GM19452 (cell line): ENCODE data around the gene BARX2.
"Not testable (repeated sequence)": the region's sequence is repeated elsewhere in the genome, so short reads cannot be mapped to it uniquely, and the experiment has no call there.

Experiments used
- ATAC-seq: cut with Tn5 transposase; IDR thresholded peaks from one replicate; pipeline ENCODE4 v1.9.1; 2021; ENCODE audit not compliant: unreplicated experiment

Gene BARX2, protein sequence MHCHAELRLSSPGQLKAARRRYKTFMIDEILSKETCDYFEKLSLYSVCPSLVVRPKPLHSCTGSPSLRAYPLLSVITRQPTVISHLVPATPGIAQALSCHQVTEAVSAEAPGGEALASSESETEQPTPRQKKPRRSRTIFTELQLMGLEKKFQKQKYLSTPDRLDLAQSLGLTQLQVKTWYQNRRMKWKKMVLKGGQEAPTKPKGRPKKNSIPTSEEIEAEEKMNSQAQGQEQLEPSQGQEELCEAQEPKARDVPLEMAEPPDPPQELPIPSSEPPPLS

DNA sequence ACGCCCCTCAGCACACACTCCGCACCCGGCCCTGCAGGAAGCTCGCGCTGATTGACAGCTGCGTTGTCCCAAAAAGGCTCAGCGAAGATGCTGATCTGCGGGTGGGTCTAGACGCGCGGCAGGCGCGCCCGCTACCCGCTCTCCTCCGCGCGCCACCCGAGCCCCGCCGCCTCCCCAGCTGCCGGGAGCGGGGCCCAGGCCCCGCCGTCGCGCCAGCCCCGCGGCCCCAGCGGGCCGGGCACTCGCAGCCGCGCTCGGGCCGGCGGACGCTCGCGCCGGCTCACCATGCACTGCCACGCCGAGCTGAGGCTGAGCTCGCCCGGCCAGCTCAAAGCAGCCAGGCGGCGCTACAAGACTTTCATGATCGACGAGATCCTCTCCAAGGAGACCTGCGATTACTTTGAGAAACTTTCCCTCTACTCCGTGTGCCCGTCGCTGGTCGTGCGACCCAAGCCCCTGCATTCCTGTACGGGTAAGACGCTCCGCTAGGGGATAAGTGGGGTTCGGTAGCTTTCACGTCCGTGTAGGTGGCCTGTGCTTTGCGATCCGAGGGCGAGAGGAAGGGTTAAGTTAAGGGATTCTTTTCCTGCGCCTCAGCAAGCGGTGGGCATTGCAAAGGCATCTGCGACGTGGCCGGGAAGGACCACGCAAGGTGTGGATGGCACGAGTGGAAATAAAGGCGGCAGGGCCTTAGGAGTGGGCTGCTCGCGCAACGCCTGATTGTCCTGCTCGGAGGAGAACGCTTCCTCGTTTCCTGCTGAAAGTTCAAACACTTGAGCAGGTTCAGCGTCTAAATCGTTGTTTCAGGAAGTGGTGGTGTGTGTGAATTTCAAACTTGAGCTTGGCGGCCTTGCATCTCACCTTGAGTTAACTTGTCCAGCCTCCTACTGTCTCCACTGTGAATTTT, at the start of gene BARX2:
Gene BARX2 (plus strand): TSS at position 98 of the 907 bp plus-strand sequence. CDS start 188 bp downstream, at position 286.
- ATAC-seq = no peak

DNA sequence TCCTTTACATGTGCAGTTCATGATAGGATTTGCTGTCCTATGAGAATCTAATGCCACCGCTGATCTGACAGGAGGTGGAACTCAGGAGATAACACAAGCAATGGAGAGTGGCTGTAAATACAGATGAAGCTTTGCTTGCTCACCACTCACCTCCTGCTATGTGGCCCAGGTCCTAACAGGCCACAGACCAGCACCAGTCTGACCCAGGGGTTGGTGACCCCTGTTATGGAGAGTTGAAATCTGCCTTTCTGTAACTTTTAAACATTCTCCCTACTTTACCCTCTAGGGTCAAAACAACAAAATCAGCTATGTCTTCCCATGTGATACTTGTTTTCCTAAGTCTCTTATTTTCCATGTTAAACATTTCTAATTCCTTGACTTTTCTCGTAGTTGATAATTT, 48.7 kb upstream of the BARX2 start:
- no peak for ATAC-seq

DNA sequence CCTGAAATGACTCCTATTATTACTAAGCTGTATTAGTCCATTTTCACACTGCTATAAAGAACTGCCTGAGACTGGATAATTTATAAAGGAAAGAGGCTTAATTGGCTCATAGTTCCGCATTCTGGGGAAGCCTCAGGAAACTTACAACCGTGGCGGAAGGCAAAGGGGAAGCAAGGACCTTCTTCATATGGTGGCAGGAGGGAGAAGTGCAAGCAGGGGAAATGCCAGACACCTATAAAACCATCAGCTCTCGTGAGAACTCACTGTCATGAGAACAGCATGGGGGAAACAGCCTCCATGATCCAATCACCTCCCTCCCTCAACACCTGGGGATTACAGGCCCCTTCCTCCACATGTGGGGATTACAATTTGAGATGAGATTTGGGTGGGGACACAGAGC, 47.9 kb upstream of the BARX2 start:
- ATAC-seq = not testable (repeated sequence)

DNA sequence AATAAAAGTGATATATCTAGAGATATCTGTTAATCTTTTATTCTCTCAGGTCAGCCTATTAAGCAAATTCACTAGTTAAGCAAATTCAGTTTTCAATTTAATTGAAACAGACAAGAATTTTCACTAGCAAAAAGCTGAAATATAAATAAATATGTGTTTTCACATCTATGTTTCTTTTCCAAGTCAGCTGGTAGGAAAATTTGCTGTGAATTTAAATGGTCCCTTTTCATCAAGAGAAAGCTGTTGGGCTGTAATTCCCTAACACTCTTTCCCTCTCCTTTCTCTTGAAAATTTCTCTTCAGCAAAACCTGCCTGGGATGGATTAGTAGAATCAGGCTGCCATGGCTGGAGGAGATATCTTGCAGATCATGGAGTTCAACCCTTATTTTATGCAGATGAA, 46.9 kb upstream of the BARX2 start:
- no peak for ATAC-seq

DNA sequence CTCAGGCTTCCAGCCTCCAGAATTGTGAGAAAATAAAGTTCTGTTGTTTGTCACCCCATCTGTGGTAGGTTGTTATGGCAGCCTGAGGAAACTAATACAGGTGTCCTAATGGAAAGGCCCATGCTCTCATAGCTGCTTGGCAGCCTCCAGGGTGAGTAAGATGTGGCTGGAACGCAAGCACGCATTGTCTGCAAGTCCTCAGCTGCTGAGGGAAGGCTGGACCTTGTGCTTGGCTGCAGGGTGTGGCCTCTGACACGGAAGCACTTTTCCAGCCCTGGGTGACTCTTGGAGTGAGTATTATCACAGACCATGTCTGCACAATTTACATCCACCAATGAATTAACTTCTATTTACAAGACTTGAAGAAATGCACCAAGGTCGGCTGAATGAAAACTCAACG, 44.4 kb upstream of the BARX2 start:
- no peak for ATAC-seq

DNA sequence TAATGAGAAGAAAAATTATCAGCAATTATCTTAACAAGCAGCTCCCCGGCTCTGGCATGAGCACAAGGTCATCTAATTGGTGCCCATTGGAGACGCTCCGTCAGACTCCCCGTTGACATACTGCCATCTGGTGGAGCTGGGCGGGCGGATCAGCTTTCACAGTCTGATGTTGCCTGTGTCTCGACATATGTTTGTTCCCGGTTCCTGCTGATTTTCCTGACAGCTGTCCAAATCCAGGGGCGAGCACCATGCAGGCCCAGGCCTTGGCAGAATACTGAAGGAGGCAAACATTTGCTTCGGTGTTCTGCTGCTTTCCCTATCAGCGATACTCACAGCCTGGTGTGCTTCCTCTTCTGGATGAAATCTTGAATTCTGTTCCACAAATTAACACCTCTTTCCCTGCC, 43.8 kb upstream of the BARX2 start:
- peak; percentile 90 for ATAC-seq

DNA sequence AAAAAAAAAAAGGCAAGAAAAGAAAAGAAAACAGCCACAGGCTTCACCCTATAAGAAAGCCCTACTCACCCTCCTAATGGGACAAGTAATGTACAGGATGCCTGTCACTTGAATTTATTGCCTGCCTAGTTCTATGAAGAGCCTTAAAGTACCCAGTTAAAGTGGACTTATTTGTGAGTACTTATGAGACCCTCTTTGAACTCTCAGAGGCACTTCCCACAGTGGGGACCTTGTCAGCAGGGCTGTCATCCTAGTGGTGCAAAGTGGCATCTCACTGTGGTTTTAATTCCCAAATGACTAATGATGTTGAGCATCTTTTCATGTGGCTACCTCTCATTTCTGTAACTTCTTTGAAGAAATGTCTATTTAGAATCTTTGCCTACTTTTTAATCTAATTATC, 41.8 kb upstream of the BARX2 start:
- ATAC-seq = no peak

DNA sequence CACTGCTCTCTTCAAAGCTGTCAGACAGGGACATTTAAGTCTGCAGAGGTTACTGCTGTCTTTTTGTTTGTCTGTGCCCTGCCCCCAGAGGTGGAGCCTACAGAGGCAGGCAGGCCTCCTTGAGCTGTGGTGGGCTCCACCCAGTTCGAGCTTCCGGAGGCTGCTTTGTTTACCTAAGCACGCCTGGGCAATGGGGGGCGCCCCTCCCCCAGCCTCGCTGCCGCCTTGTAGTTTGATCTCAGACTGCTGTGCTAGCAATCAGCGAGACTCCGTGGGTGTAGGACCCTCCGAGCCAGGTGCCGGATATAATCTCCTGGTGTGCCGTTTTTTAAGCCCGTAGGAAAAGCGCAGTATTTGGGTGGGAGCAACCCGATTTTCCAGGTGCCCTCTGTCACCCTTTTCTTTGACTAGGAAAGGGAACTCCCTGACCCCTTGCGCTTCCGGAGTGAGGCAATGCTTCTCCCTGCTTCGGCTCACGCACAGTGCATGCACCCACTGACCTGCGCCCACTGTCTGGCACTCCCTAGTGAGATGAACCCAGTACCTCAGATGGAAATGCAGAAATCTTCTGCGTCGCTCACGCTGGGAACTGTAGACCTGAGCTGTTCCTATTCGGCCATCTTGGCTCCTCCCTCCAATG, 31.2 kb upstream of the BARX2 start:
- ATAC-seq = not testable (repeated sequence)

DNA sequence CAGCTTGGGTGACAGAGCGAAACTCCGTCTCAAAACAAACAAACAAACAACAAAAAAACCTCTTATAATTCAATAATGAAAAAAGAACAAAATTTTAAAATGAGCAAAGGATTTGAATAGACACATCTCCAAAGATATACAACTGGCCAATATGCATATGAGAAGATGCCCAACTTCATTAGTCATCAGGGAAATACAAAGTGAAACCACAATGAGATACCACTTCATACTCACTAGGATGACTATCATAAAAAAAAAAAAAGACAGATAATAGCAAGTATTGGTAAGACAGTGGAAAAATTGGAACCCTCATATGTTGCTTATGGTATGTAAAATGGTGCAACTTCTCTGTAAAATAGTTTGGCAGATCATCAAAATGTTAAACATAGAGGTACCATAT, 28.7 kb upstream of the BARX2 start:
- ATAC-seq = no peak

DNA sequence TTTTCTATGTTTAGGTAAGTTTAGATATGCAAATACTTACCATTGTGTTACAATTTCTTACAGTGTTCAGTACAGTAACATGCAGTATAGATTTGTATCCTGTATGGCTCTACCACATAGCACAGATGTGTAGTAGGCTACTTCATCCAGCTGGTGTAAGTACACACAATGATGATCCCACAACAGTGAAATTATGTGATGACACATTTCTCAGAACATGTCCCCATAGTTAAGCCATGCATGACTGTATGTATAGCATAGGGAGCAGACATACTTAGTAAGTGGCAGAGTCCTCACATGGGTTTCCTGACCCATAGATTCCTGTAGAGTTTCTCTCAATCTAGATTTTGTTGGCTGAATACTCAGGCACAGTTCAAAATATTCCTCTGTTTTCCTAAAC, 26.8 kb upstream of the BARX2 start:
- no peak for ATAC-seq

DNA sequence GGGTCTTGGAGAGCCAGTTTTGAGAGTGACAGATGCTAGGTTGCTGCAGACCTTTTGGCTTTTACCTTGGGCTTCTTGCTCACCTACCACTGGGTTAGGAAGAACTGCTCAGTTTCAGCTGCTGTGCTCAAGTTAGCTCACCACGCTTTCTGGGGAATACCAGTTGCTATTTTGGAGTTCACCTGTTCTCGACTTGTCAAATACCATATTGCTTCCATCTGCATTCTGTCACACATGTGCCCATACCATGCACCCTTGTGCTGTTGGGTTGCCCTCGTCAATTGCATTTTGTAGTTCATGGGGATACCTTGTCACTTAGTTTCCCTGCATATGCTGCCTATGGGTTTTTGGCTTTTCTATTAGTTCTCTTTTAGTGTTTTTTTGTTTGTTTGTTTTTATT, 23.0 kb upstream of the BARX2 start:
- ATAC-seq = no peak

DNA sequence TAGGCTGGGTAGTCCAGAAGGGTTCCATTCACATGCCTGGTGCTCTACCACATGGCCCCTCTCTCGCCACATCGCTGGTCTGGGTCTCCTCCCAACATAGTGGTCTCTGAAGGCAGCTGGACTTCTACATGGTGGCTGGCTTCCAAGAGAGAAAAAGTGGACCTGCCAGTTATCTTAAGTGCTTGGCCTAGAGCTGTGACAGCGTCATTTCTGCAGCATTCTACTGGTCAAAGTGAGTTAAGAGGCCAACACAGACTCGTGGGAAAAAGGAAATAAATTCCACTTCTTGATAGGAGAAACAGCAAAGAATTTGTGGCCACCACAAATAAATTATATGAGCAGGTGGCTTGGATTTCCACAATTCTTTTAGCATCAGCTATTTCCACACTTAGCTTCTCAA, 21.0 kb upstream of the BARX2 start:
- ATAC-seq = no peak

DNA sequence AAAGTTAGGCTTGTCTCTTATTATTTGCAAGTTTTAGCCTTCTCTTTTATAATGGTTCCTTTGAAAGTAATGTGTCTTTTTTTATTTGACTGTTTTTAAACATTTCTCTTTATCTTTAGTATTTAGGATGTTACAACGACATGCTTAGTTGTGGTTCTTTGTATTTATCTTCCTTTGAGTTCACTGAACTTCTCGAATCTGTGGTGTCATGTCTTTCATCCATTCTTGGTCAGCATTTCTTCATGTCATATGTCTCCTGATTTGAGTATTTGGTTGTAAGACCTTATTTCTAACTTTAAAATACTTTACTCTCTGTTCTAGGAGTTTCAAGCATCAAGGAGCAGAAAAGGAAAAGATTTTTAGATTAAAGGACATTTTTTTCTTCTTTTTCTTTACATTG, 15.9 kb upstream of the BARX2 start:
- no peak for ATAC-seq

DNA sequence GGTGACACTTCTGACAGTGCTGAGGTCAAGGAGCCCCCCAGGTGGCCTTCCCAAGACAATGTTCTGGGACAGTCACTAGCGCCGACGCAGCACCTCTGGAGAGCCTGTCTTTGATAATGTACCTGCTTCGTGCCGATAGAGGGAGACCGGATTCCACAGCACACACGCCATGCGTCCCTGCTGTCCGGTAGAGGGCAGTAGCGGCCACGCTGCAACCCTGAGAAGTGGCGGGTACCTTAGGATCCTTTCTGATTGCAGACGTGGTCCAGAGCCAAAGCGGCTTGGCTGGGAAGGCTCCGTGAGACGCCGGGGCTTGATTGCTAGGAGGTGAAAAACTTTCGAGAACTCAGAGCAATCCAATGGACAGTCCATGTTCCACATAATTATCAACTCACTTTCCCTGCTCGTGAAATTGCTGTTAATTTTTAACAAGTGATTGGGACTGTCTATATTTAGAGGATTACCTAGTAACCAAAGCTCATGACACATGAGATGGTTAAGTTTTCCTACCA, 11.4 kb upstream of the BARX2 start:
- ATAC-seq = peak; percentile 100

DNA sequence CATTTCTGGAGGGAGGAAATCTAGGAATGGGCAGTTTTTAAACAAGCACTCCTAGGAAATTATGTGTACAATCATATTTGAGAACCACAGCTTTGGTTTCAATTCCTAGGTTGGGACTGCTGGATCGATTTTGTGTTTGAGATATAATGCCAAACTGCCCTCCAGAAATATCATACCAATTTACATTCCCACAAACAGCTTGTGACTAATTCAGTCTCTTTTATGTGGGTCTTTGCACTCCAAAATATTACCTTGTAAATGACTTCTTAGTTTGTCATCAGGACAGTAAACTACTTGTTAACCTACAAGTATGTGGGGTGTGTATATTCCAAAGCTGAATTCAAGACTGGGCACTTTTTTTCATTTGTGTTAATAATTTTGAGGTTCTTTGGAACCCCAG, 9.8 kb upstream of the BARX2 start:
- ATAC-seq = no peak

DNA sequence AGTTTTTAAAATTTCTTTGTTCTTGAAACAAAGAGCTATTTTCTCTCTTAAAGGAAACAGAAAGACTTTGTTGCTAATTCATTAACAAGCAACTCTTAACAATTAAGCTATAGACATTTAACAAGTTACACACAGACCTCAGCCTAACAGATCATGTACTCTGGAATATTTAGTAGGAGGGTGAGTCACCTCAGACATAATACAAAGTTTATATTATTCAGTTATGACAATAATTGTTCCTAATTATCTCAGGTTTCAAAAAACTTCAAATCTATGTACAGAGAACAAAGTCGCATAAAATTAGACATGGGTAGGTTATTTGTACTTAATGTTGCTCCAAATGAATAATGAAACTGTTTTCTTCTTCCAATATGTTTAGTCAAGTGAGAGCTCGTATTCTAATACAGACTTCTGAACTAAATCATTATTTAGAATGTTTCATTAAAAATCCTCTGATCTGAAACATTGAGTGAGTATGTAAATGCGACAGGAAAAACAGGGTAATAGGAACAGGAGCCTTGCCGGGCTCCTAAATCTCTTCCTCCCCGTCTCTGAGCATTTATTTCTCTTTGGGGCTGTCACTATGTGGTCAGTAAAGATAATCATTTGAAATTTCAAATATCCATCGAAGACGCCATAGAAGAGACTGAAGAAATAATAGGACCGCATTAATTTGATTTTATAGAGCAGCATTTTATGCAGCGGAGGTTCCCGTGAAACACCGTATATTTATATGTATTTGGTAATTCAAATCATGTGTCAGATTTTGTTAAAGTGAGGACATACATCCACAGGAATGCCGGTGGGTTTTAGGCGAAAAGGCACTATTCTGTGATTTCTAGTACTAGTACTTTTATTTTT, 8.7 kb upstream of the BARX2 start:
- no peak for ATAC-seq

DNA sequence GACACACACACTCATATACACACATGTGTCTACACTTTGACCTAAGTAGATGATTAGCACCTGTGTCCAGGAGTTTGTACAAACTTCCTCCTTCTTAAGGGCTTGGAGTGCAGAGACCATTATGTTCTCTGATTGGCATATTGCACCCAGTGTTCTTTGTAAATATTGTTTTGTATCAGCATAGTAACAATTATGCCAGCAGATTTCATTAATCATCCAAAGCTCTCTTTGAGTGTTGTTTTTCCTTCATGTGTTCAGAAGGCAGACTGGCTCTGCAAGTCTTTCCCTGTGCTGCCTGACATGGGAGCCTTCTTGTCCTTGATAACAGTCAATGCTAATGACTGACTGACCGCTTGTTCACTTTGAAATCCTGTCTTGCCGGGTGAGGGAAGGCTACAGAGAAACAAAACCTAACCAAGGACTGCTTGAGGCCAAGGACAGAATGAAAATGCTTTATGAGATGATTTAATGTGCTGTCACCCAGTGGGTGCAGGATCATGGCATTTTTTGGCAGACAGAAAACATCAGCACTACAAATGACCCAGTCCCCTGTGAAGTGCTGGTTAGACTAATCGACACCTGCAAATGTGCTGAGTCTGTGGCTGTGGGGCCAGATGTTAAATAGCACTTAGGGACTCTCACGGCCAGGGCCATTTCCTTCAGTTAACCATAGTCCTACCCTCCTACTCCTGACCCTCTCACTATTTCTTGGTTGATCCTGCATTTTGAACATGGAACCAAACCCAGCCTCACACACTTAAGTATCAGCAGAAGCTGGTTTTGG, 6.6 kb upstream of the BARX2 start:
- no peak for ATAC-seq

DNA sequence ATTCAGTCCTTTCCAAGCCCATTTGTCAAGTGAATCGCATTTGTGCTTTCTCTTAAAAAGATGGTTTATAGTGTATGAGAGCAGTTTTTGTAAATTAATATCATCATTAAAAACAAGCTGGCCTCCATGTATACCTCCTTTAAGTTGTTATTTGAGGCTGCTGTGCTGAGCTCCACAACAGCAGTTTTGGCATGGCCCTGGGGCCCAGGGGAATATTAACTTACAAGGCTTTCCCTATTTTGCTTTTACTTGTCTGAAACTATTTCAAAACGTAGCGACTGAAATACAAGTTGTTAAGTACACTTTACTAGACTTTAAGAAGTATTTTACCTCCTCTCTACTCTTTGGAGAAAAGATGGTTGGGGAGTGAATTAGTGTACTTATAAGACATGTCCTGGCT, 4.9 kb upstream of the BARX2 start:
- ATAC-seq = no peak

DNA sequence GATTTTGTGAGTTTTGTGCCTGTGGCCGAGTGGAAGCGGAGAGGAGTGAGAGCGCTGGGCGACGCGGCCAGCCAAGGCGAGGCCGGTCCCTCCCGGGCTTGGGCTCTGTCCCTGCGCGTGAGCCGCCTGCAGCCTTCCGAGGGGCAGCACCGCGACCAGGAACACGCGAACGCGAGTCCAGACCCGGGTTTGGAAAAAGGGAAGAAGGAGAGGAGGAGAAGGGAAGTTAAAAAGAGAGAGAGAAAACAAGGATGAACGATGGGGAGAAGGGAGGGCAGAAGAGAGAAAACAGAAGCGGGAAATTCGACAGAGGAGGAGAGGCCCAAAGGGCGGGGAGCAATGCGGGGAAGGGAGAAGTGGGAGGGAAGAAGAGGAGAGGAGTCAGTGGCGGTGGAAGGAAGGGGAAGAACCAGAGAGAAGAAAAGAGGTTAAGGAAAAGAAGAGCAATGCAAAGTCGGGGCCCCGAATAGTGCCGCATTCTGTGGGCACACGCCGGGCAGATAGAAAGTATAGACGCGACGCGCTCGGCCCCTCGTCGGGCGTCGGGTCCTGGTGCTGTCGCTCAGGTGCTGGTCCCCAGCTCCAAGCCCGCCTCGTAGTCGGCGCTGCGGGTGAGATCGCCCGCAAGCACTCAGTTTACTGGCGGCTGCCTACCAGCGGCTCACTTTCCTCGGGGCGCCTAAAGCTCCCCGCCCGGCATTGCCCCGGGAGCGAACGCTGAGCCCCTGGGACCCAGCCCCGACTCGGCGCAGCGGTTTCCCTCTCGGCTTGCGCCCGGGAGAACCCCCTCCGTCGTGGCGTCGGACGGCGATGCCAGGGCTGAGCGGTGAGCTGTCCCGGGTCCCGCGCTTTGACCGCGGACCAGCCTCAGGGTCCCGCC, 2.8 kb upstream of the BARX2 start:
- no peak for ATAC-seq
